Upper lobe of right lung (tissue), 1 donor: ENCODE data around the gene ESPNL. TPM values are rescaled to one million over a fixed set of nuclear protein-coding genes. Genes with fewer than 3 reads are reported as not detected.
A peak's percentile ranks its signal among the peaks of the same experiment; 100 is the strongest.
"Not testable (repeated sequence)": the region's sequence is repeated elsewhere in the genome, so short reads cannot be mapped to it uniquely, and the experiment has no call there.

Experiments
- ATAC-seq: fragments of 200-7000 bp; cut with Tn5 transposase; one replicate; pipeline ENCODE4 v1.9.1; 2020; ENCODE audit warnings: mild to moderate bottlenecking, moderate library complexity
- DNase-seq: peaks from one replicate; pipeline ENCODE4 v3.0.0-alpha.2; 2020
- H3K27ac ChIP-seq: fragments of 200-600 bp; one replicate; pipeline ENCODE4 v1.8.0; 2022
- H3K27me3 ChIP-seq: fragments of 200-600 bp; one replicate; pipeline ENCODE4 v1.8.0; 2022; ENCODE audit warnings: mild to moderate bottlenecking
- H3K36me3 ChIP-seq: fragments of 200-600 bp; one replicate; pipeline ENCODE4 v1.8.0; 2022
- H3K4me1 ChIP-seq: fragments of 200-600 bp; one replicate; pipeline ENCODE4 v1.8.0; 2022
- H3K4me3 ChIP-seq: fragments of 200-600 bp; one replicate; pipeline ENCODE4 v1.8.0; 2022; ENCODE audit warnings: mild to moderate bottlenecking
- H3K9me3 ChIP-seq: fragments of 200-600 bp; one replicate; pipeline ENCODE4 v1.8.0; 2022
- CTCF ChIP-seq: fragments of 200-600 bp; IDR thresholded peaks from one replicate; pipeline ENCODE4 v1.8.0; 2022; ENCODE audit warnings: antibody characterized with exemption
- intact Hi-C: fragments of 100-400 bp; cut with DNase I; formaldehyde crosslinking; loops from one replicate; pipeline ENCODE4 v1.11.0; 2022
- total RNA-seq: library from RNA; stranded (reverse); fragmentation: NEBNext Ultra II Directional; extraction: Animal tissue kit (Norgen Biotek cat#: 25700); gene quantifications from one replicate; pipeline ENCODE4 v1.2.1, GENCODE V29; 2021
- donor health status: DM: no; HTN: yes; CAD: no; lungs with severe emphysema.

ESPNL gene
- total RNA-seq, 1 donor from 2014 or later: 0.35 TPM

- ATAC-seq (no peak), DNase-seq (peak; percentile 61)
- Histone ChIP-seq H3K36me3 (peaks cover 72% of the 10 kb centered on the region), H3K27ac (no peak overlapping the region), H3K4me3 (no peak overlapping the region), H3K9me3 (no peaks in the 10 kb centered on the region), H3K4me1 (peaks cover 19% of the 10 kb centered on the region), H3K27me3 (no peaks in the 10 kb centered on the region)
- intact Hi-C loops: no loop called here
- TF ChIP-seq CTCF: no peak
These were observed 70.4 kb downstream of the ESPNL start for GRCh38 chr2:238170386-238171071.

GRCh38 chr2:238171072-238171431 is 70.9 kb downstream of the ESPNL start:
- H3K36me3 ChIP-seq: peaks cover 76% of the 10 kb centered on the region
- H3K27ac ChIP-seq: not testable (repeated sequence)

GRCh38 chr2:238171575-238172187 is 71.5 kb downstream of the ESPNL start:
- peak; percentile 8 for DNase-seq
- Histone ChIP-seq H3K9me3 (no peaks in the 10 kb centered on the region), H3K36me3 (peaks cover 81% of the 10 kb centered on the region), H3K4me3 (no peak overlapping the region), H3K27ac (no peak overlapping the region), H3K4me1 (peaks cover 19% of the 10 kb centered on the region), H3K27me3 (no peaks in the 10 kb centered on the region)
- intact Hi-C loops: no loop called here
- ATAC-seq: no peak
- no peak for TF ChIP-seq CTCF

More at GRCh38 chr2:238171072-238171431, 70.9 kb downstream of the ESPNL start:
- peak; percentile 23 for DNase-seq
- H3K4me3 ChIP-seq, intact Hi-C loops, ATAC-seq, H3K9me3 ChIP-seq, H3K27me3 ChIP-seq: not testable (repeated sequence)
- peaks cover 19% of the 10 kb centered on the region for H3K4me1 ChIP-seq

- H3K27ac ChIP-seq: no peak overlapping the region
- ATAC-seq (no peak), DNase-seq (peak; percentile 40)
- H3K27me3 ChIP-seq: no peaks in the 10 kb centered on the region
- peaks cover 19% of the 10 kb centered on the region for H3K4me1 ChIP-seq
- intact Hi-C loops: no loop called here
- no peak overlapping the region for H3K4me3 ChIP-seq
- H3K9me3 ChIP-seq: no peaks in the 10 kb centered on the region
- TF ChIP-seq CTCF: no peak
- peaks cover 89% of the 10 kb centered on the region for H3K36me3 ChIP-seq
These were observed 72.3 kb downstream of the ESPNL start for GRCh38 chr2:238172439-238172838.

- Histone ChIP-seq H3K27ac (no peak overlapping the region), H3K4me1 (peaks cover 19% of the 10 kb centered on the region), H3K36me3 (peaks cover 91% of the 10 kb centered on the region), H3K27me3 (no peaks in the 10 kb centered on the region), H3K9me3 (no peaks in the 10 kb centered on the region), H3K4me3 (no peak overlapping the region)
- DNase-seq (no peak), ATAC-seq (no peak)
- TF ChIP-seq CTCF: peak; percentile 9
- intact Hi-C loops: no loop called here
These were observed 73.6 kb downstream of the ESPNL start for GRCh38 chr2:238173692-238174091.

- H3K4me3 ChIP-seq: no peak overlapping the region
These were observed 74.2 kb downstream of the ESPNL start for GRCh38 chr2:238174291-238174690.

More at GRCh38 chr2:238174291-238174690, 74.2 kb downstream of the ESPNL start:
- no peak for TF ChIP-seq CTCF
- H3K4me1 ChIP-seq: peaks cover 17% of the 10 kb centered on the region
- peaks cover 95% of the 10 kb centered on the region for H3K36me3 ChIP-seq
- no peaks in the 10 kb centered on the region for H3K27me3 ChIP-seq
- ATAC-seq: no peak
- DNase-seq: no peak
- no peaks in the 10 kb centered on the region for H3K9me3 ChIP-seq
- no peak overlapping the region for H3K27ac ChIP-seq
- intact Hi-C loops: no loop called here
